ENCODE results near the gene RSPH10B2.
"Not testable (repeated sequence)": the region's sequence is repeated elsewhere in the genome, so short reads cannot be mapped to it uniquely, and the experiment has no call there.

Gene RSPH10B2

DNA sequence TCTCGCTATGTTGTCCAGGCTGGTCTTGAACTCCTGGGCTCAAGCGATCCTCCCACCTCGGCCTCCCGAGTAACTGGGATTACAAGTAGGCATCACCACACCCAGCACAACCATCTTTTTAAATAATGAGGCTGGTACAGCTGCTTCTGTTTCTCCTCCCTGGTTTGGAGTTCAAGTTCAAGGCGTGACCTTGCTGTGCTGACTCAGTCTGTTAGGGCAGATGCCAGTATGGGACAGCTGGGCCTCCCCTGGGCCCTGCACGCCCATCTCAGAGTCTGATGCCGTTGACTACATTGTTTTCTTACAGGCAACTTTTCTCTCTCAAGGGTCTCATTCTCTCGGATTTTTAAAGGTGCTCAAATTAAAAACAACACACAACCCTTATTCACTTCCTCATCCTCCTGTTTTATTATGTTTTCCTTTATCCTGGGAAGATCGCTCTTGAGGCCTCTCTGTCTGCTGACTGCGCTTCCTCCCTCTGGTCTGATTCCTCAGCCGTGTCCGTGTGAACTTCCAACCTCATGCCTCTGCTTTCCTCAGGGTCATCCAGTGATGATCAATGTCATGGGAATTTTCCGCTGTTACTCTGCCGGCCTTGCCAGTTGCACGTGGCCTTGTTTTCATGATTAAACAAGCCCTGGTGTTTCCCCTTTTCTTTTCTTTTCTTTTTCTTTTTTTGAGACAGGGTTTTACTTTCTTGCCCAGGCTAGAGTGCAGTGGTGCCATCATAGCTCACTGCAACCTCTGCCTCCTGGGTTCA lies 38.4 kb downstream of the RSPH10B2 start:
- DNase-seq (ENCODE audit: low read depth) = not testable (repeated sequence)

GRCh38 chr7:6794276-6794675 lies 40.4 kb downstream of the RSPH10B2 start:
- not testable (repeated sequence) for DNase-seq (ENCODE audit: low read depth)

DNA sequence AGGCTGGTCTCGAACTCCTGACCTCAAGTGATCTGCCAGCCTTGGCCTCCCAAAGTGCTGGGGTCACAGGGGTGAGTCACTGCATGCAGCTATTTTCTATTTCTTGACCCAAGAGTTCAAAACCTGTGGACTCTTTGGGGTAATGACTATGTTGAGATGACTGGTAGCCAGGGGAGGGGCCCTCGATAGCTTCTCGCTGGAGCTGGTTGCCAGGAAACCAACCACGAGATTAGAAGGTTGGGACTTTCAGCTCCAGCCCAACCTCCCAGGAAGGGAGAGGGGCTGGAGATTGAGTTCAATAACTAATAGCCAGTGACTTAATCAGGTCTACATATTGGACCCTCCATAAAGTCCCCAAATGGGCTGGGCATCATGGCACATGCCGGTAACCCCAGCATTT lies 43.3 kb downstream of the RSPH10B2 start:
- DNase-seq (ENCODE audit: low read depth) = not testable (repeated sequence)

- DNase-seq (ENCODE audit: low read depth) = not testable (repeated sequence)
Observed at GRCh38 chr7:6798047-6798446, 44.1 kb downstream of the RSPH10B2 start.

- DNase-seq (ENCODE audit: low read depth) = not testable (repeated sequence)
Observed at GRCh38 chr7:6799887-6800286, 46.0 kb downstream of the RSPH10B2 start.

DNA sequence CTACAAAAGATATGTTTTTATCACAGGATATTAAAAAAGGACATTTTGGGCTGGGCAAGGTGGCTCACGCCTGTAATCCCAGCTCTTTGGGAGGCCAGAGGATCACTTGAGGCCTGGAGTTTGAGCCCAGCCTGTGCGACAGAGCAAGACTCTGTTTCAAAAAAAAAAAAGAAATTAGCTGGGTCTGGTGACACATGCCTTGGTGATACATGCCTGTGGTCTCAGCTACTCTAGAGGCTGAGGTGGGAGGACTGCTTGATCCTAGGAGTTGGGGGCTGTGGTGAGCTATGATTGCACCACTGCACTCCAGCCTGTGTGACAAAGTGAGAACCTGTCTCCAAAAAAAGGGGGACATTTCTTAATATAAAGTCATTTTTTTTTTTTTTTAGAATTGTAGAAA lies 46.4 kb downstream of the RSPH10B2 start:
- DNase-seq (ENCODE audit: low read depth) = not testable (repeated sequence)

DNA sequence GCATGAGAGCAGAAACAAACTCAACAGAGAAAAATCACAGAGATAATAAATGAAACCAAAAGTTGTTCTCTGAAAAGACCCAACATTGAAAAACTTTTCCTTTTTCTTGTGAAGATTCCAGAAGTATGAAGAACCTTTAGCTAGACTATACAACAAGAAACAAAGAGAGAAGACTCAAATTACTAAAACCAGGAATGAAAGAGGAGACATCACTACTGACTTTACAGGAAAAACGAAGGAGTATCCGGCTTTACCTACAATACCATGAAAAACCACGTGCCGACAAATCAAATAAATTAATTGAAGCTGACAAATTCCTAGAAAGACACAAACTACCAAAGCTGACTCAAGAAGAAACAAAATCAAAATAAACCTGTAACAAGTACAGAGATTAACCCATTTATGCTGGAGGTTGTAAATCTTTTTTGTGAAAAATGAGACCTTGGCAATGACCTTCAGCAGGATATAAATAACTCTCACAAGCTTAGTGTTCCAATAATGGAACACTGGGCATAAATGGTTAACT lies 53.6 kb downstream of the RSPH10B2 start:
- not testable (repeated sequence) for DNase-seq (ENCODE audit: low read depth)

DNA sequence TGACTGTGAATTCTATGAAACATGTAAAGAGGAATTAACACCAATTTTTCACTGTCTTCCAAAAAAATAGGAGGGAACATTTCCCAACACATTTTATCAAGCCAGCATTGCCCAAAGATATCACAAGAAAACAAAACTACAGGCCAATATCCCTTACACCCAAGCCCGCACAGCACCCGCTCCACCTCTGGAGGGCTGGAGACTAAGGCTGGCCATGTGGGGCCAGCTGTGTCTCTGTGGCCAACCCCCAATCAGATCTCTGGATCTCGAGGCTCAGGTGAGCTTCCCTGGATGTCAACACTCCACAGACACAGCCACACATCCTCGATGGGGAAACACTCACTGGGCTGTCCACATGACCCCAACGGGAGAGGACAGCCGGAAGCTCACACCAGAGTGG lies 54.1 kb downstream of the RSPH10B2 start:
- DNase-seq (ENCODE audit: low read depth) = not testable (repeated sequence)

GRCh38 chr7:6813011-6813410 lies 59.1 kb downstream of the RSPH10B2 start:
- not testable (repeated sequence) for DNase-seq (ENCODE audit: low read depth)

GRCh38 chr7:6815470-6815869 lies 61.6 kb downstream of the RSPH10B2 start:
- not testable (repeated sequence) for DNase-seq (ENCODE audit: low read depth)

GRCh38 chr7:6821622-6822021 lies 67.7 kb downstream of the RSPH10B2 start:
- not testable (repeated sequence) for DNase-seq (ENCODE audit: low read depth)

GRCh38 chr7:6825236-6826125 lies 71.6 kb downstream of the RSPH10B2 start:
- not testable (repeated sequence) for DNase-seq (ENCODE audit: low read depth)

DNA sequence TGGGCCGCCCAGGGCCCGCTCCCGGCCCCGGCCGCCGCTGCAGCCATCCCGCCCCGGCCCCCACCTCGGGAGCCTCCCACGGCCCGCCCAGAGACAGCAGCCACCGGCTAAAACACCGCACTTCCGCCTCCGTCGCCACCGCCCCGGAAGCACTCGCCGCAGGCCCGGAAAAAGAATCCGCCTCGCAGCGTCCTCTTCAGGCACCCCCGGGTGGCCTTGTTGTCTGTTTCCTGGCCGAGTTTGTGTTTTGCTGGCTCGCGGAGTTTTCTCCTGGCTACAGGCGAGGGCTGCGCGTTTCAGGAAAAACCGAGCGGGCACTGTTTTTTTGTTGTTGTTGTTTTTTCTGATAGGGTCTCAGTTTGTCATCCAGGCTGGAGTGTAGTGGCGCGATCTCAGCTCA lies 72.2 kb downstream of the RSPH10B2 start, which contains the start of gene CCZ1B:
Gene CCZ1B (minus strand): TSS at position 125 of the 400 bp plus-strand sequence. CDS start 78 bp downstream, at position 47.
- DNase-seq (ENCODE audit: low read depth) = peak; percentile 81

DNA sequence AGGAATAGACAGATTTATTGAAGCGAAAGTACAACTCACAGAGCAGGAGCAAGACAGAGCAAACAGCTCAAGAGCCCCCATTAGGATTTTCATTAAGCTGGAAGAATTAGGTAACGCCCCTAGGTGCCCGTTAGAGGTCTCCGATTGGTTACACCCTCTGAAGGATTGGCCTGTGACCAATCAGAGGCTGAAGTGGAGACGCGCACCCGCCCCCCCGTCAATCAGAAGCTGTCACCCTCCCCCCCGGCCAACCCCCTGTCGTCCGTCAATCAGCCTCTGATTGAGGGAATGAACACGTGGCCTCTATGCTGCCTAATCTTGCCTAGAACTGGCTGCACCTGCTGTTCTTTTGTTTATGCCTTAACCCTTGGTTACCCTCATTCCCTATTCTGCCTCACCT lies 73.3 kb downstream of the RSPH10B2 start:
- not testable (repeated sequence) for DNase-seq (ENCODE audit: low read depth)

DNA sequence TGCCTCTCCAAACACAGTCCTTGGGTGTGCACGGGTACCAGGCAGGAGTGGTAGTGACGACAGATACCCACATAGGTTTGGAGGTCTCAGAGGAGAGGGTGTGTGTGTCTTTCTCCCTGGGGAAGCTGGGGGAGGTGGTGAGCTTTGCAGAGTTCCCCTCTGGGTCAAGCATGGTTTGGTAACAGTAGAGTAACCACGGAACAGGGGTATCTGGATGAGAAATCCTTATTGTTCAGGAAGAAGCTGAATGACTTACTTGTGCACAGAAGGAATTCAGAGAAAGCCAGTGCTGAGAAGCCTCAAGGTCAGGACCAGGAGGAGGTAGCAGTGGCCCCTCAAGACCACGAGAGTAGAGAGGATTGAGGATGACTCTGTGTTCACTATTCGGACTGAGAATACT lies 75.7 kb downstream of the RSPH10B2 start:
- not testable (repeated sequence) for DNase-seq (ENCODE audit: low read depth)

DNA sequence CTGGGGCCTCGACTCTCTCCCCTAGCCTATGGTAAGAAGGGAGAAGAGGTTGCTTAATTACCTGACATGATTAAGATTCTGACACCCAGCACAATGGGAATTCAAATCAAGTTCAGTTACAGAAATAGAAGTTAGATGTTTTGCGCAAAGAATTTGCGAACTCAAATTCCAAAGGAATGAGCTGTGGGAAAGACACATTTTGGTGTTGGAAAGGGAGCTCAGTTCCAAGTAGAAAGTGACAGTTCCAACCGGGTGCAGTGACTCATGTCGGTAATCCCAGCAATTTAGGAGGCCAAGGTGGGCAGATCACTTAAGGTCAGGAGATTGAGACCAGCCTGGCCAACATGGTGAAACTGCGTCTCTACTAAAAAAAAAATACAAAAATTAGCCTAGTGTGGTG lies 76.1 kb downstream of the RSPH10B2 start:
- not testable (repeated sequence) for DNase-seq (ENCODE audit: low read depth)

DNA sequence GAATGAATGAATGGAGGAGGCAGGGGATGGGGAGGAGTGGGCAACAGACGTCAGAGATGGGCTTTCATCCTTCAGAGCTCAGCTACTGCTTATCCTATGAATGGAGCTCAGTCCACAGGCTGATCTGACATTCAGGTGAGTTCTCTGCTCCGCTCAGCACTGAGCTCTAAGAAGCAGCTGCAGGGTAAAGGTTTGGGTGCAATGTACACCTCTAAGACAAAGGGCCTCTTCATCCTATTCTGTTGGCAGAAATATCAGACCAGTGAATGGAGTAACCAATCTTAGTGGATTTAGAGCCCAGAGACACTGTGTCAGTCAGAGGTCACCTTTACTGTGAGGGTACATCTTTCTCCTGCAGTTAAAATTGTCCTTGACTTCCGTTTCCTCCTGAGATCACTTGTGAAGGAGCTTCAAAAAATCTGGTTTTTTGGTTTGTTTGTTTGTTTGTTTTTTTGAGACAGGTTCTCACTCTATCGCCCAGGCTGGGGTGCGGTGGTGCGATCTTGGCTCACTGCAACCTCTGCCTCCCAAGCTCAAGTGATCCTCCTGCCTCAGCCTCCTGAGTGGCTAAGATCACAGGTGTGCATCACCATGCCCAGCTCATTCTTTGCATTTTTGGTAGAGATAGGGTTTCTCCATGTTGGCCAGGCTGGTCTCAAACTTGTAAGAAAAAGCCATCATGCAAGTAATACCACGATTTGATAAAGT lies 77.3 kb downstream of the RSPH10B2 start:
- no peak for DNase-seq (ENCODE audit: low read depth)

GRCh38 chr7:6833636-6834035 lies 79.7 kb downstream of the RSPH10B2 start:
- DNase-seq (ENCODE audit: low read depth) = no peak

- not testable (repeated sequence) for DNase-seq (ENCODE audit: low read depth)
Observed at GRCh38 chr7:6835521-6835920, 81.6 kb downstream of the RSPH10B2 start.

GRCh38 chr7:6837081-6837480 lies 83.2 kb downstream of the RSPH10B2 start:
- not testable (repeated sequence) for DNase-seq (ENCODE audit: low read depth)

DNA sequence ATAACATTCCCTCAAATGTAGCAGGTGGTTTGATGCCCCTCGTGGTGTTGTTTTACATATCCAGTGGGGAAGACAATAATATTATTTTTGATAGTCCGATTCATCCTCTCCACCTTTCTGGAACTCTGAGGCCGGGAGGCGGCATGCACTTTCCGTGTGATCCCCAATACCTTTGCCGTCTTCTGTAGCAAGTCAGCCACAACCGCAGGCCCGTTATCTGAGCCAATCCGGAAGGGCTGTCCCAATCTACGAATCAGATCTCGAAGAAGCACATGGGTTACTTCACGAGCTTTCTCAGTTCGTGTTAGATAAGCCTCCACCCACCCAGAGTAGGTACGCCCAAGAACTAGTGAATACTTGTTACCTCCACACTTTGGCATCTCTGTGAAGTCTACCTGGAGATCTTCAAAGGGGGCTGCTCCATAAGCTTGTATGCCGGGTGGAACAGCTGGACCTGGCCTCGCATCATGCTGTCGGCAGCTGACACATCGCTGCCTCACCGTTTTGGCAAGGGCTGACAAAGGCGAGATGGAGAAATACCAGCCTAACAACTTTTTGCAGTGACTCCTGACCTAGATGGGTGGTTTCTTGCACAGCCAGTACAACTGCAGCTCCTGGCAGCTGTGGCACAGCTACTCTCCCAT lies 88.5 kb downstream of the RSPH10B2 start:
- DNase-seq (ENCODE audit: low read depth) = not testable (repeated sequence)
